ENCODE measurements around the gene PIK3CG.

DNA sequence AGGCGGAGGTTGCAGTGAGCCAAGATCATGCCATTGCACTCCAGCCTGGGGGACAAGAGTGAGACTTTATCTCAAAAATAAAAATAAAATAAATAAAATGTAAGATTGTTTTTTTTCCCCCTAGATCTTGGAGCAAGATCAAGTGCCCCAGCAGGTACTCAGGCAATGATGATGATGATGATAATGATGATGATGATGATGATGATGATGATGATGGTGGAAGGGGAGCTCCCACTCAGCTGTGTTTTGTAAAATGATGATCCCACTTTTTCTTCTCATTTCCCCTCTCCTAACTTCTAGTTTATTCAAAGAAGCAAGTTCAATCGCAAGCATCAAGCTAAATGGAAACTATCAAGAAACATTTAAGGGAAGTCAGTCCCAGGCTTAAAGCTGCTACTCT, 50.3 kb downstream of the PIK3CG start:
- TF ChIP-seq, protein P1, sequence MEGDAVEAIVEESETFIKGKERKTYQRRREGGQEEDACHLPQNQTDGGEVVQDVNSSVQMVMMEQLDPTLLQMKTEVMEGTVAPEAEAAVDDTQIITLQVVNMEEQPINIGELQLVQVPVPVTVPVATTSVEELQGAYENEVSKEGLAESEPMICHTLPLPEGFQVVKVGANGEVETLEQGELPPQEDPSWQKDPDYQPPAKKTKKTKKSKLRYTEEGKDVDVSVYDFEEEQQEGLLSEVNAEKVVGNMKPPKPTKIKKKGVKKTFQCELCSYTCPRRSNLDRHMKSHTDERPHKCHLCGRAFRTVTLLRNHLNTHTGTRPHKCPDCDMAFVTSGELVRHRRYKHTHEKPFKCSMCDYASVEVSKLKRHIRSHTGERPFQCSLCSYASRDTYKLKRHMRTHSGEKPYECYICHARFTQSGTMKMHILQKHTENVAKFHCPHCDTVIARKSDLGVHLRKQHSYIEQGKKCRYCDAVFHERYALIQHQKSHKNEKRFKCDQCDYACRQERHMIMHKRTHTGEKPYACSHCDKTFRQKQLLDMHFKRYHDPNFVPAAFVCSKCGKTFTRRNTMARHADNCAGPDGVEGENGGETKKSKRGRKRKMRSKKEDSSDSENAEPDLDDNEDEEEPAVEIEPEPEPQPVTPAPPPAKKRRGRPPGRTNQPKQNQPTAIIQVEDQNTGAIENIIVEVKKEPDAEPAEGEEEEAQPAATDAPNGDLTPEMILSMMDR (IDR thresholded peaks at IDR 0.05) = no peak
- TF ChIP-seq POLR2A (IDR thresholded peaks at IDR 0.05) = no peak
